ENCODE measurements around the gene WWTR1.
A peak's percentile ranks its signal among the peaks of the same experiment; 100 is the strongest.

Gene WWTR1

GRCh38 chr3:149593418-149594160 is 64.2 kb downstream of the WWTR1 start:
- DNase-seq (ENCODE audit: low read depth, low spot score), result no peak

- no peak for DNase-seq (ENCODE audit: low read depth, low spot score)
These were observed 65.0 kb downstream of the WWTR1 start for GRCh38 chr3:149592758-149593240.

- DNase-seq (ENCODE audit: low read depth, low spot score), result no peak
These were observed 67.0 kb downstream of the WWTR1 start for GRCh38 chr3:149590691-149591441.

GRCh38 chr3:149589332-149589731 is 68.5 kb downstream of the WWTR1 start:
- DNase-seq (ENCODE audit: low read depth, low spot score), result no peak

- no peak for DNase-seq (ENCODE audit: low read depth, low spot score)
These were observed 68.9 kb downstream of the WWTR1 start for GRCh38 chr3:149588909-149589308.

GRCh38 chr3:149587383-149587782 is 70.4 kb downstream of the WWTR1 start:
- no peak for DNase-seq (ENCODE audit: low read depth, low spot score)

- no peak for DNase-seq (ENCODE audit: low read depth, low spot score)
These were observed 71.0 kb downstream of the WWTR1 start for GRCh38 chr3:149586871-149587270.

- DNase-seq (ENCODE audit: low read depth, low spot score), result no peak
These were observed 72.5 kb downstream of the WWTR1 start for GRCh38 chr3:149585401-149585726.

- no peak for DNase-seq (ENCODE audit: low read depth, low spot score)
These were observed 73.7 kb downstream of the WWTR1 start for GRCh38 chr3:149583921-149584635.

- DNase-seq (ENCODE audit: low read depth, low spot score), result no peak
These were observed 75.4 kb downstream of the WWTR1 start for GRCh38 chr3:149582395-149582794.

GRCh38 chr3:149581681-149582370 is 76.0 kb downstream of the WWTR1 start:
- peak; percentile 65 for DNase-seq (ENCODE audit: low read depth, low spot score)

- no peak for DNase-seq (ENCODE audit: low read depth, low spot score)
These were observed 76.6 kb downstream of the WWTR1 start for GRCh38 chr3:149581248-149581647.

- DNase-seq (ENCODE audit: low read depth, low spot score), result no peak
These were observed 77.8 kb downstream of the WWTR1 start for GRCh38 chr3:149579838-149580542.

- DNase-seq (ENCODE audit: low read depth, low spot score), result peak; percentile 55
These were observed 78.7 kb downstream of the WWTR1 start for GRCh38 chr3:149579161-149579560.

- DNase-seq (ENCODE audit: low read depth, low spot score), result peak; percentile 84
These were observed 80.0 kb downstream of the WWTR1 start for GRCh38 chr3:149577801-149578200.

GRCh38 chr3:149575961-149576564 is 81.8 kb downstream of the WWTR1 start:
- peak; percentile 77 for DNase-seq (ENCODE audit: low read depth, low spot score)

- DNase-seq (ENCODE audit: low read depth, low spot score), result no peak
These were observed 82.4 kb downstream of the WWTR1 start for GRCh38 chr3:149575213-149575960.

- no peak for DNase-seq (ENCODE audit: low read depth, low spot score)
These were observed 84.9 kb downstream of the WWTR1 start for GRCh38 chr3:149572796-149573414.

GRCh38 chr3:149571381-149571780 is 86.4 kb downstream of the WWTR1 start:
- no peak for DNase-seq (ENCODE audit: low read depth, low spot score)

- DNase-seq (ENCODE audit: low read depth, low spot score), result no peak
These were observed 87.8 kb downstream of the WWTR1 start for GRCh38 chr3:149570016-149570415.

Measured in ELF-1 (cell line).